ENCODE data around the gene APBA1.

DNA sequence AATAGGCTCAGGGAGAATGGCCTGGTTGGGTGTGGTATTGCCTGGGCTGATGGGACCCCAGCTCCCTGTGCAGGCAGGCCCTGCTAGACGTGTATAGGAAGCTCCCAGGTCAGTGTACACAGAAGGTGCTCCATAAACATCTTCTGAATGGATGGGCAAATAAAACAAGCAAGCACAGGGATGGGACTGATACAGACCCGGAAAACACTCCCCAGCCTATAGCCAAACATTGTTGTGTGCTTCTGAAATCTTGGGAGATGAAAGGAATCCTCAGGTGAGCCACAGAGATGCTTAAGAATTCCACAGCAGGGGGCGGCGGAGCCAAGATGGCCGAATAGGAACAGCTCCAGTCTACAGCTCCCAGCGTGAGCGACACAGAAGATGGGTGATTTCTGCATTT is 195.4 kb downstream of the APBA1 start:
- TF ChIP-seq POLR2A (IDR thresholded peaks at IDR 0.05; ENCODE audit: extremely low read depth, insufficient read length) (no peak), MYC (IDR thresholded peaks at IDR 0.05; ENCODE audit: low read depth, low read length) (no peak)
- TF ChIP-seq, protein P1, sequence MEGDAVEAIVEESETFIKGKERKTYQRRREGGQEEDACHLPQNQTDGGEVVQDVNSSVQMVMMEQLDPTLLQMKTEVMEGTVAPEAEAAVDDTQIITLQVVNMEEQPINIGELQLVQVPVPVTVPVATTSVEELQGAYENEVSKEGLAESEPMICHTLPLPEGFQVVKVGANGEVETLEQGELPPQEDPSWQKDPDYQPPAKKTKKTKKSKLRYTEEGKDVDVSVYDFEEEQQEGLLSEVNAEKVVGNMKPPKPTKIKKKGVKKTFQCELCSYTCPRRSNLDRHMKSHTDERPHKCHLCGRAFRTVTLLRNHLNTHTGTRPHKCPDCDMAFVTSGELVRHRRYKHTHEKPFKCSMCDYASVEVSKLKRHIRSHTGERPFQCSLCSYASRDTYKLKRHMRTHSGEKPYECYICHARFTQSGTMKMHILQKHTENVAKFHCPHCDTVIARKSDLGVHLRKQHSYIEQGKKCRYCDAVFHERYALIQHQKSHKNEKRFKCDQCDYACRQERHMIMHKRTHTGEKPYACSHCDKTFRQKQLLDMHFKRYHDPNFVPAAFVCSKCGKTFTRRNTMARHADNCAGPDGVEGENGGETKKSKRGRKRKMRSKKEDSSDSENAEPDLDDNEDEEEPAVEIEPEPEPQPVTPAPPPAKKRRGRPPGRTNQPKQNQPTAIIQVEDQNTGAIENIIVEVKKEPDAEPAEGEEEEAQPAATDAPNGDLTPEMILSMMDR (IDR thresholded peaks at IDR 0.05; ENCODE audit: low read depth, low read length): no peak
- TF ChIP-seq, protein P2, sequence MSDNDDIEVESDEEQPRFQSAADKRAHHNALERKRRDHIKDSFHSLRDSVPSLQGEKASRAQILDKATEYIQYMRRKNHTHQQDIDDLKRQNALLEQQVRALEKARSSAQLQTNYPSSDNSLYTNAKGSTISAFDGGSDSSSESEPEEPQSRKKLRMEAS (IDR thresholded peaks at IDR 0.05; ENCODE audit: low read depth, low read length): no peak

Measured in NB4 (cell line).